ENCODE measurements around the gene TREML1. TPM values are rescaled to one million over a fixed set of nuclear protein-coding genes. Genes with fewer than 3 reads are reported as not detected.

Gene TREML1
- total RNA-seq, 1 donor from 2014 or later = not detected

GRCh38 chr6:41155132-41155805, 1.1 kb upstream of the TREML1 start:
- Histone ChIP-seq H3K9me3 (ENCODE audit: control insufficient read depth in 3 of 3, low read length in 3 of 3) (no peaks in the 10 kb centered on the region), H3K4me3 (ENCODE audit: low read length in 3 of 3) (no peak overlapping the region), H3K9ac (ENCODE audit: low read depth in 1 of 3, low read length in 3 of 3) (no peak overlapping the region), H3K27me3 (ENCODE audit: control insufficient read depth in 3 of 3, insufficient read depth in 3 of 3, low read length in 3 of 3) (peaks cover 3 to 23% (median 10%) of the 10 kb centered on the region in 3 donors), H3K27ac (ENCODE audit: low read depth, low read length) (no peak overlapping the region), H3K36me3 (ENCODE audit: control insufficient read depth in 3 of 3, insufficient read depth in 3 of 3, low read length in 3 of 3) (no peaks in the 10 kb centered on the region), H3K4me1 (ENCODE audit: control insufficient read depth in 3 of 3, insufficient read depth in 3 of 3, low read length in 3 of 3) (no peaks in the 10 kb centered on the region)

- Histone ChIP-seq H3K4me3 (ENCODE audit: low read length in 3 of 3) (no peak overlapping the region), H3K9ac (ENCODE audit: low read depth in 1 of 3, low read length in 3 of 3) (no peak overlapping the region), H3K4me1 (ENCODE audit: control insufficient read depth in 3 of 3, insufficient read depth in 3 of 3, low read length in 3 of 3) (no peaks in the 10 kb centered on the region), H3K27me3 (ENCODE audit: control insufficient read depth in 3 of 3, insufficient read depth in 3 of 3, low read length in 3 of 3) (peaks cover 0 to 10% (median 9%) of the 10 kb centered on the region in 3 donors), H3K9me3 (ENCODE audit: control insufficient read depth in 3 of 3, low read length in 3 of 3) (no peaks in the 10 kb centered on the region), H3K36me3 (ENCODE audit: control insufficient read depth in 3 of 3, insufficient read depth in 3 of 3, low read length in 3 of 3) (peaks cover 0 to 5% (median 0%) of the 10 kb centered on the region in 3 donors), H3K27ac (ENCODE audit: low read depth, low read length) (no peak overlapping the region)
Measured at GRCh38 chr6:41153451-41153850, 696 bp downstream of the TREML1 start.

- H3K9me3 ChIP-seq (ENCODE audit: control insufficient read depth in 3 of 3, low read length in 3 of 3) = no peaks in the 10 kb centered on the region
- H3K27me3 ChIP-seq (ENCODE audit: control insufficient read depth in 3 of 3, insufficient read depth in 3 of 3, low read length in 3 of 3) = peaks cover 0 to 5% (median 3%) of the 10 kb centered on the region in 3 donors
- no peak overlapping the region for H3K9ac ChIP-seq (ENCODE audit: low read depth in 1 of 3, low read length in 3 of 3)
- no peak overlapping the region for H3K4me3 ChIP-seq (ENCODE audit: low read length in 3 of 3)
- no peaks in the 10 kb centered on the region for H3K4me1 ChIP-seq (ENCODE audit: control insufficient read depth in 3 of 3, insufficient read depth in 3 of 3, low read length in 3 of 3)
- H3K27ac ChIP-seq (ENCODE audit: low read depth, low read length) = no peak overlapping the region
- H3K36me3 ChIP-seq (ENCODE audit: control insufficient read depth in 3 of 3, insufficient read depth in 3 of 3, low read length in 3 of 3) = peaks cover 0 to 5% (median 0%) of the 10 kb centered on the region in 3 donors
Measured at GRCh38 chr6:41150671-41151070, 3.5 kb downstream of the TREML1 start.

GRCh38 chr6:41147917-41148316, 6.2 kb downstream of the TREML1 start:
- H3K27ac ChIP-seq (ENCODE audit: low read depth, low read length) = no peak overlapping the region
- no peak overlapping the region for H3K9ac ChIP-seq (ENCODE audit: low read depth in 1 of 3, low read length in 3 of 3)
- no peaks in the 10 kb centered on the region for H3K9me3 ChIP-seq (ENCODE audit: control insufficient read depth in 3 of 3, low read length in 3 of 3)
- no peaks in the 10 kb centered on the region for H3K27me3 ChIP-seq (ENCODE audit: control insufficient read depth in 3 of 3, insufficient read depth in 3 of 3, low read length in 3 of 3)
- H3K36me3 ChIP-seq (ENCODE audit: control insufficient read depth in 3 of 3, insufficient read depth in 3 of 3, low read length in 3 of 3) = peaks cover 0 to 5% (median 0%) of the 10 kb centered on the region in 3 donors
- no peak overlapping the region for H3K4me3 ChIP-seq (ENCODE audit: low read length in 3 of 3)
- H3K4me1 ChIP-seq (ENCODE audit: control insufficient read depth in 3 of 3, insufficient read depth in 3 of 3, low read length in 3 of 3) = no peaks in the 10 kb centered on the region

- no peaks in the 10 kb centered on the region for H3K4me1 ChIP-seq (ENCODE audit: control insufficient read depth in 3 of 3, insufficient read depth in 3 of 3, low read length in 3 of 3)
- no peak overlapping the region for H3K27ac ChIP-seq (ENCODE audit: low read depth, low read length)
- H3K4me3 ChIP-seq (ENCODE audit: low read length in 3 of 3) = no peak overlapping the region
- no peaks in the 10 kb centered on the region for H3K27me3 ChIP-seq (ENCODE audit: control insufficient read depth in 3 of 3, insufficient read depth in 3 of 3, low read length in 3 of 3)
- H3K9ac ChIP-seq (ENCODE audit: low read depth in 1 of 3, low read length in 3 of 3) = no peak overlapping the region
- H3K36me3 ChIP-seq (ENCODE audit: control insufficient read depth in 3 of 3, insufficient read depth in 3 of 3, low read length in 3 of 3) = peaks cover 2 to 42% (median 23%) of the 10 kb centered on the region in 3 donors
- no peaks in the 10 kb centered on the region for H3K9me3 ChIP-seq (ENCODE audit: control insufficient read depth in 3 of 3, low read length in 3 of 3)
Measured at GRCh38 chr6:41136911-41137310, 17.2 kb downstream of the TREML1 start.

GRCh38 chr6:41135062-41135832, 18.9 kb downstream of the TREML1 start:
- H3K9ac ChIP-seq (ENCODE audit: low read depth in 1 of 3, low read length in 3 of 3) = no peak overlapping the region
- H3K4me3 ChIP-seq (ENCODE audit: low read length in 3 of 3) = no peak overlapping the region
- H3K36me3 ChIP-seq (ENCODE audit: control insufficient read depth in 3 of 3, insufficient read depth in 3 of 3, low read length in 3 of 3) = peaks cover 2 to 34% (median 23%) of the 10 kb centered on the region in 3 donors
- H3K4me1 ChIP-seq (ENCODE audit: control insufficient read depth in 3 of 3, insufficient read depth in 3 of 3, low read length in 3 of 3) = no peaks in the 10 kb centered on the region
- H3K27ac ChIP-seq (ENCODE audit: low read depth, low read length) = no peak overlapping the region
- H3K9me3 ChIP-seq (ENCODE audit: control insufficient read depth in 3 of 3, low read length in 3 of 3) = no peaks in the 10 kb centered on the region
- H3K27me3 ChIP-seq (ENCODE audit: control insufficient read depth in 3 of 3, insufficient read depth in 3 of 3, low read length in 3 of 3) = no peaks in the 10 kb centered on the region

- Histone ChIP-seq H3K4me3 (ENCODE audit: low read length in 3 of 3) (no peak overlapping the region), H3K36me3 (ENCODE audit: control insufficient read depth in 3 of 3, insufficient read depth in 3 of 3, low read length in 3 of 3) (peaks cover 2 to 13% (median 9%) of the 10 kb centered on the region in 3 donors), H3K27ac (ENCODE audit: low read depth, low read length) (no peak overlapping the region), H3K4me1 (ENCODE audit: control insufficient read depth in 3 of 3, insufficient read depth in 3 of 3, low read length in 3 of 3) (no peaks in the 10 kb centered on the region), H3K9ac (ENCODE audit: low read depth in 1 of 3, low read length in 3 of 3) (no peak overlapping the region), H3K27me3 (ENCODE audit: control insufficient read depth in 3 of 3, insufficient read depth in 3 of 3, low read length in 3 of 3) (no peaks in the 10 kb centered on the region), H3K9me3 (ENCODE audit: control insufficient read depth in 3 of 3, low read length in 3 of 3) (no peaks in the 10 kb centered on the region)
Measured at GRCh38 chr6:41132254-41132653, 21.9 kb downstream of the TREML1 start.

- Histone ChIP-seq H3K9me3 (ENCODE audit: control insufficient read depth in 3 of 3, low read length in 3 of 3) (no peaks in the 10 kb centered on the region), H3K4me3 (ENCODE audit: low read length in 3 of 3) (no peak overlapping the region), H3K27ac (ENCODE audit: low read depth, low read length) (no peak overlapping the region), H3K27me3 (ENCODE audit: control insufficient read depth in 3 of 3, insufficient read depth in 3 of 3, low read length in 3 of 3) (no peaks in the 10 kb centered on the region), H3K36me3 (ENCODE audit: control insufficient read depth in 3 of 3, insufficient read depth in 3 of 3, low read length in 3 of 3) (peaks cover 0 to 11% (median 11%) of the 10 kb centered on the region in 3 donors), H3K4me1 (ENCODE audit: control insufficient read depth in 3 of 3, insufficient read depth in 3 of 3, low read length in 3 of 3) (no peaks in the 10 kb centered on the region), H3K9ac (ENCODE audit: low read depth in 1 of 3, low read length in 3 of 3) (no peak overlapping the region)
Measured at GRCh38 chr6:41125282-41125681, 28.9 kb downstream of the TREML1 start.

- Histone ChIP-seq H3K27me3 (ENCODE audit: control insufficient read depth in 3 of 3, insufficient read depth in 3 of 3, low read length in 3 of 3) (no peaks in the 10 kb centered on the region), H3K36me3 (ENCODE audit: control insufficient read depth in 3 of 3, insufficient read depth in 3 of 3, low read length in 3 of 3) (peaks cover 0 to 11% (median 11%) of the 10 kb centered on the region in 3 donors), H3K9me3 (ENCODE audit: control insufficient read depth in 3 of 3, low read length in 3 of 3) (no peaks in the 10 kb centered on the region), H3K4me3 (ENCODE audit: low read length in 3 of 3) (no peak overlapping the region), H3K27ac (ENCODE audit: low read depth, low read length) (no peak overlapping the region), H3K4me1 (ENCODE audit: control insufficient read depth in 3 of 3, insufficient read depth in 3 of 3, low read length in 3 of 3) (no peaks in the 10 kb centered on the region), H3K9ac (ENCODE audit: low read depth in 1 of 3, low read length in 3 of 3) (no peak overlapping the region)
Measured at GRCh38 chr6:41122918-41123317, 31.2 kb downstream of the TREML1 start.

- Histone ChIP-seq H3K4me3 (ENCODE audit: low read length in 3 of 3) (no peak overlapping the region), H3K36me3 (ENCODE audit: control insufficient read depth in 3 of 3, insufficient read depth in 3 of 3, low read length in 3 of 3) (peaks cover 0 to 11% (median 11%) of the 10 kb centered on the region in 3 donors), H3K9ac (ENCODE audit: low read depth in 1 of 3, low read length in 3 of 3) (no peak overlapping the region), H3K9me3 (ENCODE audit: control insufficient read depth in 3 of 3, low read length in 3 of 3) (no peaks in the 10 kb centered on the region), H3K27ac (ENCODE audit: low read depth, low read length) (no peak overlapping the region), H3K27me3 (ENCODE audit: control insufficient read depth in 3 of 3, insufficient read depth in 3 of 3, low read length in 3 of 3) (no peaks in the 10 kb centered on the region), H3K4me1 (ENCODE audit: control insufficient read depth in 3 of 3, insufficient read depth in 3 of 3, low read length in 3 of 3) (no peaks in the 10 kb centered on the region)
Measured at GRCh38 chr6:41122373-41122772, 31.8 kb downstream of the TREML1 start.
